HepG2 (cell line): ENCODE data around the gene IMPDH1. TPM values are rescaled to one million over a fixed set of nuclear protein-coding genes. Genes with fewer than 3 reads are reported as not detected.

ENCODE experiments used
- ATM ChIP-seq: fragments of 450-650 bp; IDR thresholded peaks from 2 replicates; pipeline ENCODE4 v1.7.1; 2017; ENCODE audit warnings: mild to moderate bottlenecking, borderline replicate concordance
- CREM ChIP-seq, 2 experiments: sonication (generic) in 1 of 2; formaldehyde crosslinking in 1 of 2; IDR thresholded peaks; 2 replicates each; pipeline versions ENCODE4 v1.4.0 to v1.6.1; 2016 to 2020; ENCODE audit warnings: antibody characterized with exemption in 1 of 2, mild to moderate bottlenecking in 1 of 2, missing genetic modification reagents in 1 of 2
- FOXK2 ChIP-seq: fragments of 450-650 bp; IDR thresholded peaks from 2 replicates; pipeline ENCODE4 v1.6.1; 2016
- GATA4 ChIP-seq: sonication (generic); IDR thresholded peaks from 2 replicates; pipeline ENCODE4 v1.6.1; 2016; ENCODE audit warnings: antibody characterized with exemption, low read depth, borderline replicate concordance
- HHEX ChIP-seq: IDR thresholded peaks from 2 replicates; pipeline ENCODE4 v1.6.1; 2016; ENCODE audit warnings: control low read depth
- MED13 ChIP-seq: sonication (generic); formaldehyde crosslinking; IDR thresholded peaks from 2 replicates; pipeline ENCODE4 v1.5.0; 2020; ENCODE audit warnings: missing genetic modification reagents
- POLR2G ChIP-seq: fragments of 200-400 bp; formaldehyde crosslinking; IDR thresholded peaks from 2 replicates; pipeline ENCODE4 v1.6.1; 2018; ENCODE audit warnings: mild to moderate bottlenecking, low read depth, low read length, moderate library complexity
- RELA ChIP-seq: sonication (generic); formaldehyde crosslinking; IDR thresholded peaks from 2 replicates; pipeline ENCODE4 v1.4.0; 2020; ENCODE audit warnings: missing genetic modification reagents
- SUZ12 ChIP-seq: fragments of 150-350 bp; IDR thresholded peaks from 2 replicates; pipeline ENCODE4 v1.6.1; 2014; ENCODE audit warnings: low read depth, low read length
- TEAD2 ChIP-seq: sonication (generic); formaldehyde crosslinking; IDR thresholded peaks from 2 replicates; pipeline ENCODE4 v1.9.0; 2021; ENCODE audit warnings: missing genetic modification reagents
- ZFP36L2 ChIP-seq: sonication (generic); formaldehyde crosslinking; IDR thresholded peaks from 2 replicates; pipeline ENCODE4 v1.4.0; 2020; ENCODE audit warnings: missing genetic modification reagents
- ZFP62 ChIP-seq: sonication (generic); formaldehyde crosslinking; IDR thresholded peaks from 2 replicates; pipeline ENCODE4 v1.4.0; 2020; ENCODE audit warnings: missing genetic modification reagents
- ZFP90 ChIP-seq: sonication (generic); formaldehyde crosslinking; IDR thresholded peaks from 2 replicates; pipeline ENCODE4 v1.8.0; 2022; ENCODE audit warnings: missing genetic modification reagents, mild to moderate bottlenecking, inconsistent platforms, borderline replicate concordance
- ZMAT3 ChIP-seq: sonication (generic); formaldehyde crosslinking; conservative IDR thresholded peaks from 2 replicates; pipeline ENCODE4 v1.7.0; 2021; ENCODE audit warnings: missing genetic modification reagents
- ZNF501 ChIP-seq: sonication (generic); formaldehyde crosslinking; IDR thresholded peaks from 2 replicates; pipeline ENCODE4 v1.5.1; 2020; ENCODE audit warnings: mild to moderate bottlenecking, moderate library complexity, missing genetic modification reagents
- ZNF614 ChIP-seq: IDR thresholded peaks from 2 replicates; pipeline ENCODE4 v1.6.1; 2018; ENCODE audit warnings: missing biosample characterization, missing genetic modification reagents, inconsistent platforms, borderline replicate concordance
- polyA plus RNA-seq, 8 experiments: library from polyadenylated mRNA; depleted of rRNA in 3 of 8; stranded (reverse) in 7 of 8; unstranded in 1 of 8; fragments of >200 nt; fragmentation: Illumina TruSeq in 4 of 8; extraction: Trizol in 4 of 8; gene quantifications; 2 replicates each; pipeline versions ENCODE4 v1.2.1 to v1.2.3, GENCODE V29; 2011 to 2016; ENCODE audit warnings: low read depth in 4 of 8, missing spikeins in 1 of 8, mixed read lengths in 1 of 8; ENCODE audit not compliant: insufficient read depth in 1 of 8
- total RNA-seq, 5 experiments: library from RNA; depleted of rRNA; stranded (reverse); fragments of >200 nt; fragmentation: Illumina TruSeq; extraction: Trizol; gene quantifications; 2 replicates each; pipeline ENCODE4 v1.2.3, GENCODE V29; 2016; ENCODE audit warnings: low read depth in 1 of 5
- TF ChIP-seq, protein P1 (sequence below): sonication (generic); formaldehyde crosslinking; IDR thresholded peaks from 2 replicates; pipeline ENCODE4 v1.9.0; 2022; ENCODE audit warnings: missing genetic modification reagents, mild to moderate bottlenecking, borderline replicate concordance
- TF ChIP-seq, protein P2 (sequence below): sonication (generic); formaldehyde crosslinking; IDR thresholded peaks from 2 replicates; pipeline ENCODE4 v1.5.0; 2020; ENCODE audit warnings: missing genetic modification reagents, mild to moderate bottlenecking, borderline replicate concordance
- TF ChIP-seq, protein P3 (sequence below): sonication (generic); formaldehyde crosslinking; IDR thresholded peaks from 2 replicates; pipeline ENCODE4 v1.4.0; 2020; ENCODE audit warnings: missing genetic modification reagents, borderline replicate concordance
- TF ChIP-seq, protein P4 (sequence below): sonication (generic); formaldehyde crosslinking; IDR thresholded peaks from 2 replicates; pipeline ENCODE4 v1.4.0; 2020; ENCODE audit warnings: missing genetic modification reagents

The IMPDH1 gene
- total and polyA plus RNA-seq, 2 of the 13 experiments (the other 11 are each of a cell fraction or from before 2014, with no cell fraction given) = 22.8 to 34.0 TPM

DNA sequence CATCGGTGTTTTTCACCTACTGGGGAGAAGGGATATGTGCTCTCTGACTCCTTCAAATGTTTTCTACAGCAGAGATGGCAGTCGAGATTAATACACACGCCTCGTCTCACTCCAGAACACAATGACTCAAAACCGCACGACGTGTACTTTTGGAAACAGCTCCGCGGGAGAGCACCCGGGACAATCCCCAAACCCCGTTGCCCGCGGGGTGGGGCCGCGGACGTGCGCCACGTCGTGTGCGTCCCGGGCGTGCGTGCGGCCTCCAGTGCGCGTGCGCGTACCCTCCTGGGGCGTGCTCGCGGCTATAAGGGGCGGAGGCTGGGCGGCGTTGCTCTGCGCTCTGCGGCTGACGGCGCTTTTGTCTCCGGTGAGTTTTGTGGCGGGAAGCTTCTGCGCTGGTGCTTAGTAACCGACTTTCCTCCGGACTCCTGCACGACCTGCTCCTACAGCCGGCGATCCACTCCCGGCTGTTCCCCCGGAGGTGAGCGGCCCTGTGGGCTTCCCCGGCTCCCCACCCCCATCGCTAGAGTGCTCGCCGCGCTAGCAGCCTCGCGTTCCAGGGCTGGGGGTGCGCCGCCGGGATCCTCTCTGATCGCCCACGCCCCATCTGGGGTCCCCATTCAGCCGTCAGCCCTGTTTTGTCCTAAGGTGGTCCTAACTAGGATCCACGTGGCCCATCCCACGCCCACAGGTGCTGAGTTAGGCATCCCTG, 45.9 kb upstream of the IMPDH1 start, which contains the start of gene HILPDA (continued):
- TF ChIP-seq GATA4 = peak; percentile 68
- TF ChIP-seq, protein P1, sequence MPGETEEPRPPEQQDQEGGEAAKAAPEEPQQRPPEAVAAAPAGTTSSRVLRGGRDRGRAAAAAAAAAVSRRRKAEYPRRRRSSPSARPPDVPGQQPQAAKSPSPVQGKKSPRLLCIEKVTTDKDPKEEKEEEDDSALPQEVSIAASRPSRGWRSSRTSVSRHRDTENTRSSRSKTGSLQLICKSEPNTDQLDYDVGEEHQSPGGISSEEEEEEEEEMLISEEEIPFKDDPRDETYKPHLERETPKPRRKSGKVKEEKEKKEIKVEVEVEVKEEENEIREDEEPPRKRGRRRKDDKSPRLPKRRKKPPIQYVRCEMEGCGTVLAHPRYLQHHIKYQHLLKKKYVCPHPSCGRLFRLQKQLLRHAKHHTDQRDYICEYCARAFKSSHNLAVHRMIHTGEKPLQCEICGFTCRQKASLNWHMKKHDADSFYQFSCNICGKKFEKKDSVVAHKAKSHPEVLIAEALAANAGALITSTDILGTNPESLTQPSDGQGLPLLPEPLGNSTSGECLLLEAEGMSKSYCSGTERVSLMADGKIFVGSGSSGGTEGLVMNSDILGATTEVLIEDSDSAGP = peak; percentile 77; the same call in 1 of the 2 replicates
- TF ChIP-seq ZFP90 (CRISPR knock-in tag) = no peak; the same call in 1 of the 2 replicates
- TF ChIP-seq CREM (IDR thresholded peaks at IDR 0.05) = peak; percentile 29; the same call in 1 of the 2 replicates
- no peak for TF ChIP-seq CREM (CRISPR knock-in tag; IDR thresholded peaks at IDR 0.05)
- TF ChIP-seq ZNF614 (CRISPR knock-in tag) = no peak
- TF ChIP-seq MED13 (CRISPR knock-in tag) = no peak
- no peak for TF ChIP-seq SUZ12
- TF ChIP-seq POLR2G = peak; percentile 91
- TF ChIP-seq ZFP62 (CRISPR knock-in tag) = no peak
- TF ChIP-seq ZFP36L2 (CRISPR knock-in tag) = no peak
- TF ChIP-seq ATM = no peak
- TF ChIP-seq, protein P2, sequence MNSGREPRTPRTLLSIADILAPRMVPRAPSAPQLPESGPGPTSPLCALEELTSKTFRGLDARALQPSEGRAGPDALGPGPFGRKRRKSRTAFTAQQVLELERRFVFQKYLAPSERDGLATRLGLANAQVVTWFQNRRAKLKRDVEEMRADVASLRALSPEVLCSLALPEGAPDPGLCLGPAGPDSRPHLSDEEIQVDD (CRISPR knock-in tag) = peak; percentile 89
- TF ChIP-seq, protein P3, sequence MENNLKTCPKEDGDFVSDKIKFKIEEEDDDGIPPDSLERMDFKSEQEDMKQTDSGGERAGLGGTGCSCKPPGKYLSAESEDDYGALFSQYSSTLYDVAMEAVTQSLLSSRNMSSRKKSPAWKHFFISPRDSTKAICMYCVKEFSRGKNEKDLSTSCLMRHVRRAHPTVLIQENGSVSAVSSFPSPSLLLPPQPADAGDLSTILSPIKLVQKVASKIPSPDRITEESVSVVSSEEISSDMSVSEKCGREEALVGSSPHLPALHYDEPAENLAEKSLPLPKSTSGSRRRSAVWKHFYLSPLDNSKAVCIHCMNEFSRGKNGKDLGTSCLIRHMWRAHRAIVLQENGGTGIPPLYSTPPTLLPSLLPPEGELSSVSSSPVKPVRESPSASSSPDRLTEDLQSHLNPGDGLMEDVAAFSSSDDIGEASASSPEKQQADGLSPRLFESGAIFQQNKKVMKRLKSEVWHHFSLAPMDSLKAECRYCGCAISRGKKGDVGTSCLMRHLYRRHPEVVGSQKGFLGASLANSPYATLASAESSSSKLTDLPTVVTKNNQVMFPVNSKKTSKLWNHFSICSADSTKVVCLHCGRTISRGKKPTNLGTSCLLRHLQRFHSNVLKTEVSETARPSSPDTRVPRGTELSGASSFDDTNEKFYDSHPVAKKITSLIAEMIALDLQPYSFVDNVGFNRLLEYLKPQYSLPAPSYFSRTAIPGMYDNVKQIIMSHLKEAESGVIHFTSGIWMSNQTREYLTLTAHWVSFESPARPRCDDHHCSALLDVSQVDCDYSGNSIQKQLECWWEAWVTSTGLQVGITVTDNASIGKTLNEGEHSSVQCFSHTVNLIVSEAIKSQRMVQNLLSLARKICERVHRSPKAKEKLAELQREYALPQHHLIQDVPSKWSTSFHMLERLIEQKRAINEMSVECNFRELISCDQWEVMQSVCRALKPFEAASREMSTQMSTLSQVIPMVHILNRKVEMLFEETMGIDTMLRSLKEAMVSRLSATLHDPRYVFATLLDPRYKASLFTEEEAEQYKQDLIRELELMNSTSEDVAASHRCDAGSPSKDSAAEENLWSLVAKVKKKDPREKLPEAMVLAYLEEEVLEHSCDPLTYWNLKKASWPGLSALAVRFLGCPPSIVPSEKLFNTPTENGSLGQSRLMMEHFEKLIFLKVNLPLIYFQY (CRISPR knock-in tag) = peak; percentile 20; the same call in 1 of the 2 replicates
- TF ChIP-seq HHEX (CRISPR knock-in tag) = no peak
- no peak for TF ChIP-seq TEAD2 (CRISPR knock-in tag)
- no peak for TF ChIP-seq FOXK2
- TF ChIP-seq ZNF501 (CRISPR knock-in tag) = peak; percentile 82
- TF ChIP-seq, protein P4, sequence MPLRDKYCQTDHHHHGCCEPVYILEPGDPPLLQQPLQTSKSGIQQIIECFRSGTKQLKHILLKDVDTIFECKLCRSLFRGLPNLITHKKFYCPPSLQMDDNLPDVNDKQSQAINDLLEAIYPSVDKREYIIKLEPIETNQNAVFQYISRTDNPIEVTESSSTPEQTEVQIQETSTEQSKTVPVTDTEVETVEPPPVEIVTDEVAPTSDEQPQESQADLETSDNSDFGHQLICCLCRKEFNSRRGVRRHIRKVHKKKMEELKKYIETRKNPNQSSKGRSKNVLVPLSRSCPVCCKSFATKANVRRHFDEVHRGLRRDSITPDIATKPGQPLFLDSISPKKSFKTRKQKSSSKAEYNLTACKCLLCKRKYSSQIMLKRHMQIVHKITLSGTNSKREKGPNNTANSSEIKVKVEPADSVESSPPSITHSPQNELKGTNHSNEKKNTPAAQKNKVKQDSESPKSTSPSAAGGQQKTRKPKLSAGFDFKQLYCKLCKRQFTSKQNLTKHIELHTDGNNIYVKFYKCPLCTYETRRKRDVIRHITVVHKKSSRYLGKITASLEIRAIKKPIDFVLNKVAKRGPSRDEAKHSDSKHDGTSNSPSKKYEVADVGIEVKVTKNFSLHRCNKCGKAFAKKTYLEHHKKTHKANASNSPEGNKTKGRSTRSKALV (CRISPR knock-in tag) = no peak
- no peak for TF ChIP-seq RELA
- no peak; the same call in none of the 2 replicates for TF ChIP-seq ZMAT3 (CRISPR knock-in tag)
